Smooth muscle cell of bladder (primary cell): ENCODE results near the gene GHDC. TPM values are rescaled to one million over a fixed set of nuclear protein-coding genes. Genes with fewer than 3 reads are reported as not detected.

Source experiments
- total RNA-seq: library from RNA; depleted of rRNA; stranded (reverse); fragments of >200 nt; gene quantifications from 2 replicates; pipeline ENCODE4 v1.2.3, GENCODE V29; 2014

The GHDC gene, protein sequence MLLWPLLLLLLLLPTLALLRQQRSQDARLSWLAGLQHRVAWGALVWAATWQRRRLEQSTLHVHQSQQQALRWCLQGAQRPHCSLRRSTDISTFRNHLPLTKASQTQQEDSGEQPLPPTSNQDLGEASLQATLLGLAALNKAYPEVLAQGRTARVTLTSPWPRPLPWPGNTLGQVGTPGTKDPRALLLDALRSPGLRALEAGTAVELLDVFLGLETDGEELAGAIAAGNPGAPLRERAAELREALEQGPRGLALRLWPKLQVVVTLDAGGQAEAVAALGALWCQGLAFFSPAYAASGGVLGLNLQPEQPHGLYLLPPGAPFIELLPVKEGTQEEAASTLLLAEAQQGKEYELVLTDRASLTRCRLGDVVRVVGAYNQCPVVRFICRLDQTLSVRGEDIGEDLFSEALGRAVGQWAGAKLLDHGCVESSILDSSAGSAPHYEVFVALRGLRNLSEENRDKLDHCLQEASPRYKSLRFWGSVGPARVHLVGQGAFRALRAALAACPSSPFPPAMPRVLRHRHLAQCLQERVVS
- 11.5 and 14.1 TPM in 2 replicates for total RNA-seq

DNA sequence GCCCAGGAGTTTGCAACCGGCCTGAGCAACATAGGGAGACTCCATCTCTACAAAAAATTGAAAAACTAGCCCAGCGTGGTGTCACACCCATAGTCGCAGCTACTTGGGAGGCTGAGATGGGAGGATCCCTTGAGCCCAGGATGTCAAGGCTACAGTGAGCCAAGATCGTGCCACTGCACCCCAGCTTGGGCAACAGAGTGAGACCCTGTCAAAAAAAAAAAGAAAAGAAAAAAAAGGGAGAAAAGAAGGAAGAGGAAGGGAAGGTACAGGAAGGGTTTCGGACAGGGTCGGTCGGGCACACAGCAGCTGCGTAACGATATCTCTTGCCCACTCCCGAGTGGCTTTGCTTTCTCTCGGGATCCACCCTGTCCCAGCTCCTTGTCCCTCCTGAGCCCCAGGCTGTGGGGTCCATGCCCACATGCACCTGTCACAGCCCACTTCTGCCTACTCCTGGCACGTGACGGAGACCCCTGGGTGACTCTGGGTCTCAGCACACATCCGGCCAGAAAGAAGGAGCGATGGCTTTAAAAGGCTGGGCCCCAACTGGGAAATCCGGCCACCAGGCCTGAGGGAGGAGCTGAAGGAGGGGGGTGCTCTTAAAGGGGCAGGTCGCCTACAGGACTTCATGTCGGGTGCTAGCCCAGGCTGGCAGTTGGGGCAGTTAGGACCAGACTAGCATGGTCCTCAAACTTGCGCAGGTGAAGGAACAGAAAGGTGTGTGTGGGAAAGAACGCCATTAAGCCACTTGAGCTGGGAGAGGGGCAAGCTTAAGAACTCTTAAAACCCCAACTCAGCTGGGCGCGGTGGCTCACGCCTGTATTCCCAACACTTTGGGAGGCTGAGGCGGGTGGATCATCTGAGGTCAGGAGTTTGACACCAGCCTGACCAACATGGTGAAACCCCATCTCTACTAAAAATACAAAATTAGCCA lies at the start of gene GHDC:
Gene GHDC (minus strand): TSS at position 526 of the 931 bp plus-strand sequence. CDS start 913 bp downstream, outside the sequence.

GRCh38 chr17:42184713-42185620 lies 9.3 kb downstream of the GHDC start, which contains the start of gene HCRT:
TSS of gene HCRT (minus strand) at chr17:42185452. CDS start at chr17:42185365, 87 bp downstream.

GRCh38 chr17:42180922-42181850 lies 13.1 kb downstream of the GHDC start, which contains the start of gene KCNH4:
TSS of gene KCNH4 (minus strand) at chr17:42181142. CDS start at chr17:42180945, 197 bp downstream.

Other genes with a start within 250 kb of the GHDC start
- gene CNP, start 227.7 kb downstream of the GHDC start, total RNA-seq: 50.9 and 64.7 TPM in 2 replicates
- 69.9 and 78.6 TPM in 2 replicates for gene DNAJC7, start 177.1 kb downstream of the GHDC start, total RNA-seq
- 19.2 and 23.9 TPM in 2 replicates for gene NKIRAS2, start 174.4 kb downstream of the GHDC start, total RNA-seq
- gene C17orf113, start 143.9 kb downstream of the GHDC start, total RNA-seq: 0.09 and 0.14 TPM in 2 replicates
- gene ZNF385C, start 96.0 kb downstream of the GHDC start, total RNA-seq: under 0.01 TPM in 1 of 2 replicates, not detected in the other
- 9.8 and 10.5 TPM in 2 replicates for gene DHX58, start 81.8 kb downstream of the GHDC start, total RNA-seq
- 3.8 and 7.1 TPM in 2 replicates for gene KAT2A, start 73.1 kb downstream of the GHDC start, total RNA-seq
- not detected in 2 replicates for gene HSPB9, start 71.7 kb downstream of the GHDC start, total RNA-seq
- gene RAB5C, start 39.5 kb downstream of the GHDC start, total RNA-seq: 53.9 and 58.8 TPM in 2 replicates
- under 0.01 TPM in 1 of 2 replicates, not detected in the other for gene KCNH4, start 13.4 kb downstream of the GHDC start, total RNA-seq
- gene HCRT, start 9.0 kb downstream of the GHDC start, total RNA-seq: not detected in 2 replicates
- 25.2 and 30.8 TPM in 2 replicates for gene STAT5B, start 81.9 kb upstream of the GHDC start, total RNA-seq
- 20.2 and 26.6 TPM in 2 replicates for gene STAT5A, start 94.0 kb upstream of the GHDC start, total RNA-seq
- 99.1 and 133 TPM in 2 replicates for gene STAT3, start 193.9 kb upstream of the GHDC start, total RNA-seq
- 422 and 452 TPM in 2 replicates for gene CAVIN1, start 228.8 kb upstream of the GHDC start, total RNA-seq